GM23338 (cell line): Measurements from ENCODE around the gene SPTBN4. TPM values are rescaled to one million over a fixed set of nuclear protein-coding genes. Genes with fewer than 3 reads are reported as not detected.

Source experiments
- ATAC-seq: fragments of 200-7000 bp; cut with Tn5 transposase; 3 replicates; pipeline ENCODE4 v1.9.1; 2020
- DNase-seq: peaks from one replicate; pipeline ENCODE4 v3.0.0-alpha.2; 2015; ENCODE audit warnings: low spot score
- H2AFZ ChIP-seq: fragments of 200-600 bp; sonication (generic); 2 replicates; pipeline ENCODE4 v1.8.0; 2016; ENCODE audit warnings: antibody characterized with exemption, mild to moderate bottlenecking, moderate library complexity
- H3F3A ChIP-seq: fragments of 200-600 bp; sonication (generic); replicated peaks from 2 replicates; pipeline ENCODE4 v1.8.0; 2017; ENCODE audit warnings: antibody characterized with exemption, mixed run types, low read depth
- H3K27ac ChIP-seq: fragments of 200-600 bp; sonication (generic); 2 replicates; pipeline ENCODE4 v1.6.1; 2016; ENCODE audit warnings: low read depth
- H3K27me3 ChIP-seq: fragments of 200-600 bp; sonication (generic); 2 replicates; pipeline ENCODE4 v1.8.0; 2016; ENCODE audit warnings: mild to moderate bottlenecking, mixed run types, moderate library complexity; ENCODE audit not compliant: insufficient read depth
- H3K36me3 ChIP-seq: fragments of 200-600 bp; sonication (generic); 2 replicates; pipeline ENCODE4 v1.8.0; 2016; ENCODE audit warnings: mild to moderate bottlenecking; ENCODE audit not compliant: insufficient read depth
- H3K4me1 ChIP-seq: fragments of 200-600 bp; sonication (generic); 2 replicates; pipeline ENCODE4 v1.8.0; 2016; ENCODE audit warnings: mild to moderate bottlenecking, moderate library complexity; ENCODE audit not compliant: insufficient read depth
- H3K4me2 ChIP-seq: fragments of 200-600 bp; sonication (generic); 2 replicates; pipeline ENCODE4 v1.7.1; 2017; ENCODE audit warnings: mixed run types
- H3K4me3 ChIP-seq: fragments of 200-600 bp; sonication (generic); 2 replicates; pipeline ENCODE4 v1.6.1; 2016; ENCODE audit warnings: mixed run types
- H3K79me2 ChIP-seq: fragments of 200-600 bp; sonication (generic); replicated peaks from 2 replicates; pipeline ENCODE4 v1.8.0; 2017; ENCODE audit warnings: mild to moderate bottlenecking; ENCODE audit not compliant: insufficient read depth
- H3K9me2 ChIP-seq: fragments of 200-600 bp; sonication (generic); 2 replicates; pipeline ENCODE4 v1.8.0; 2017; ENCODE audit not compliant: insufficient read depth
- H4K20me1 ChIP-seq: fragments of 200-600 bp; sonication (generic); replicated peaks from 2 replicates; pipeline ENCODE4 v1.8.0; 2017; ENCODE audit warnings: mild to moderate bottlenecking; ENCODE audit not compliant: insufficient read depth
- H3K27ac Mint-ChIP-seq: 2 replicates; pipeline ENCODE4 v1.8.0; 2020; ENCODE audit warnings: inconsistent platforms, mild to moderate bottlenecking, moderate library complexity, mixed read lengths
- H3K27me3 Mint-ChIP-seq: 3 replicates; pipeline ENCODE4 v1.8.0; 2022; ENCODE audit warnings: low read depth, mild to moderate bottlenecking, moderate library complexity, mixed read lengths, inconsistent platforms; ENCODE audit not compliant: insufficient read depth, poor library complexity
- H3K36me3 Mint-ChIP-seq: 3 replicates; pipeline ENCODE4 v1.8.0; 2021; ENCODE audit warnings: low read depth, mild to moderate bottlenecking, inconsistent platforms, moderate library complexity, mixed read lengths
- H3K4me1 Mint-ChIP-seq: 3 replicates; pipeline ENCODE4 v1.8.0; 2020; ENCODE audit warnings: mild to moderate bottlenecking, inconsistent platforms, mixed read lengths
- H3K4me3 Mint-ChIP-seq: 3 replicates; pipeline ENCODE4 v1.8.0; 2021; ENCODE audit warnings: moderate library complexity, mild to moderate bottlenecking, inconsistent platforms, mixed read lengths
- H3K9me3 Mint-ChIP-seq: 3 replicates; pipeline ENCODE4 v1.8.0; 2020; ENCODE audit warnings: moderate library complexity, mild to moderate bottlenecking, inconsistent platforms, mixed read lengths
- EZH2 ChIP-seq: fragments of 200-600 bp; sonication (generic); IDR thresholded peaks from one replicate; pipeline ENCODE4 v1.8.0; 2017; ENCODE audit warnings: antibody characterized with exemption, mild to moderate bottlenecking, low read depth; ENCODE audit not compliant: unreplicated experiment
- EZH2phosphoT487 ChIP-seq: fragments of 200-600 bp; sonication (generic); IDR thresholded peaks from one replicate; pipeline ENCODE4 v1.8.1; 2018; ENCODE audit warnings: antibody characterized with exemption; ENCODE audit not compliant: unreplicated experiment
- POLR2AphosphoS5 ChIP-seq: IDR thresholded peaks from 2 replicates; pipeline ENCODE4 v1.6.1; 2016; ENCODE audit warnings: antibody characterized with exemption, low read depth
- STAT1 ChIP-seq: IDR thresholded peaks from one replicate; pipeline ENCODE4 v1.6.1; 2016; ENCODE audit warnings: antibody characterized with exemption; ENCODE audit not compliant: unreplicated experiment
- polyA plus RNA-seq: library from polyadenylated mRNA; unstranded; fragments of >200 nt; fragmentation: Nextera tagmentation; extraction: Ambion mirVana; gene quantifications from 2 replicates; pipeline ENCODE4 v1.2.1, GENCODE V29; 2016
- total RNA-seq: library from RNA; depleted of rRNA; stranded (reverse); fragments of >200 nt; shearing (Covaris generic); gene quantifications from 2 replicates; pipeline ENCODE4 v1.2.3, GENCODE V29; 2014
- TF ChIP-seq, protein P1 (sequence below): fragments of 250-450 bp; sonication (Bioruptor Pico); IDR thresholded peaks from 2 replicates; pipeline ENCODE4 v1.5.0; 2020; ENCODE audit warnings: mild to moderate bottlenecking, moderate library complexity
- TF ChIP-seq, protein P2 (sequence below): IDR thresholded peaks from 2 replicates; pipeline ENCODE4 v1.6.1; 2016; ENCODE audit warnings: antibody characterized with exemption

Gene SPTBN4
- total and polyA plus RNA-seq, 2 experiments from 2014 or later, result 1.6 to 2.3 TPM

DNA sequence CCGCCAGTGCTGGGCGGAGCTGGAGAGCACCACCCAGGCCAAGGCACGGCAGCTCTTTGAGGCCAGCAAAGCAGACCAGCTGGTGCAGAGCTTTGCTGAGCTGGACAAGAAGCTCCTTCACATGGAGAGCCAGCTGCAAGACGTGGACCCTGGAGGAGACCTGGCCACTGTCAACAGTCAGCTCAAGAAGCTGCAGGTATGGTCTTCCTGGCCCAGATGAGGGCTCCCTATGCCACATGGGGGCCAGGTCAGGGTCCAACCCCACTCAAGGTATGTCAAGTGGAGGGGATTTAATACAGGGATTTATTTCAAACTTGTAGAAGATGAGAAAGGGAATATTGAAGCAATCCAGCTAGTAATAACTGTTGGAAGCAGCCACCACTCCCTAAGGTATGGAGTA lies 67.3 kb downstream of the SPTBN4 start (continued):
- TF ChIP-seq, protein P1, sequence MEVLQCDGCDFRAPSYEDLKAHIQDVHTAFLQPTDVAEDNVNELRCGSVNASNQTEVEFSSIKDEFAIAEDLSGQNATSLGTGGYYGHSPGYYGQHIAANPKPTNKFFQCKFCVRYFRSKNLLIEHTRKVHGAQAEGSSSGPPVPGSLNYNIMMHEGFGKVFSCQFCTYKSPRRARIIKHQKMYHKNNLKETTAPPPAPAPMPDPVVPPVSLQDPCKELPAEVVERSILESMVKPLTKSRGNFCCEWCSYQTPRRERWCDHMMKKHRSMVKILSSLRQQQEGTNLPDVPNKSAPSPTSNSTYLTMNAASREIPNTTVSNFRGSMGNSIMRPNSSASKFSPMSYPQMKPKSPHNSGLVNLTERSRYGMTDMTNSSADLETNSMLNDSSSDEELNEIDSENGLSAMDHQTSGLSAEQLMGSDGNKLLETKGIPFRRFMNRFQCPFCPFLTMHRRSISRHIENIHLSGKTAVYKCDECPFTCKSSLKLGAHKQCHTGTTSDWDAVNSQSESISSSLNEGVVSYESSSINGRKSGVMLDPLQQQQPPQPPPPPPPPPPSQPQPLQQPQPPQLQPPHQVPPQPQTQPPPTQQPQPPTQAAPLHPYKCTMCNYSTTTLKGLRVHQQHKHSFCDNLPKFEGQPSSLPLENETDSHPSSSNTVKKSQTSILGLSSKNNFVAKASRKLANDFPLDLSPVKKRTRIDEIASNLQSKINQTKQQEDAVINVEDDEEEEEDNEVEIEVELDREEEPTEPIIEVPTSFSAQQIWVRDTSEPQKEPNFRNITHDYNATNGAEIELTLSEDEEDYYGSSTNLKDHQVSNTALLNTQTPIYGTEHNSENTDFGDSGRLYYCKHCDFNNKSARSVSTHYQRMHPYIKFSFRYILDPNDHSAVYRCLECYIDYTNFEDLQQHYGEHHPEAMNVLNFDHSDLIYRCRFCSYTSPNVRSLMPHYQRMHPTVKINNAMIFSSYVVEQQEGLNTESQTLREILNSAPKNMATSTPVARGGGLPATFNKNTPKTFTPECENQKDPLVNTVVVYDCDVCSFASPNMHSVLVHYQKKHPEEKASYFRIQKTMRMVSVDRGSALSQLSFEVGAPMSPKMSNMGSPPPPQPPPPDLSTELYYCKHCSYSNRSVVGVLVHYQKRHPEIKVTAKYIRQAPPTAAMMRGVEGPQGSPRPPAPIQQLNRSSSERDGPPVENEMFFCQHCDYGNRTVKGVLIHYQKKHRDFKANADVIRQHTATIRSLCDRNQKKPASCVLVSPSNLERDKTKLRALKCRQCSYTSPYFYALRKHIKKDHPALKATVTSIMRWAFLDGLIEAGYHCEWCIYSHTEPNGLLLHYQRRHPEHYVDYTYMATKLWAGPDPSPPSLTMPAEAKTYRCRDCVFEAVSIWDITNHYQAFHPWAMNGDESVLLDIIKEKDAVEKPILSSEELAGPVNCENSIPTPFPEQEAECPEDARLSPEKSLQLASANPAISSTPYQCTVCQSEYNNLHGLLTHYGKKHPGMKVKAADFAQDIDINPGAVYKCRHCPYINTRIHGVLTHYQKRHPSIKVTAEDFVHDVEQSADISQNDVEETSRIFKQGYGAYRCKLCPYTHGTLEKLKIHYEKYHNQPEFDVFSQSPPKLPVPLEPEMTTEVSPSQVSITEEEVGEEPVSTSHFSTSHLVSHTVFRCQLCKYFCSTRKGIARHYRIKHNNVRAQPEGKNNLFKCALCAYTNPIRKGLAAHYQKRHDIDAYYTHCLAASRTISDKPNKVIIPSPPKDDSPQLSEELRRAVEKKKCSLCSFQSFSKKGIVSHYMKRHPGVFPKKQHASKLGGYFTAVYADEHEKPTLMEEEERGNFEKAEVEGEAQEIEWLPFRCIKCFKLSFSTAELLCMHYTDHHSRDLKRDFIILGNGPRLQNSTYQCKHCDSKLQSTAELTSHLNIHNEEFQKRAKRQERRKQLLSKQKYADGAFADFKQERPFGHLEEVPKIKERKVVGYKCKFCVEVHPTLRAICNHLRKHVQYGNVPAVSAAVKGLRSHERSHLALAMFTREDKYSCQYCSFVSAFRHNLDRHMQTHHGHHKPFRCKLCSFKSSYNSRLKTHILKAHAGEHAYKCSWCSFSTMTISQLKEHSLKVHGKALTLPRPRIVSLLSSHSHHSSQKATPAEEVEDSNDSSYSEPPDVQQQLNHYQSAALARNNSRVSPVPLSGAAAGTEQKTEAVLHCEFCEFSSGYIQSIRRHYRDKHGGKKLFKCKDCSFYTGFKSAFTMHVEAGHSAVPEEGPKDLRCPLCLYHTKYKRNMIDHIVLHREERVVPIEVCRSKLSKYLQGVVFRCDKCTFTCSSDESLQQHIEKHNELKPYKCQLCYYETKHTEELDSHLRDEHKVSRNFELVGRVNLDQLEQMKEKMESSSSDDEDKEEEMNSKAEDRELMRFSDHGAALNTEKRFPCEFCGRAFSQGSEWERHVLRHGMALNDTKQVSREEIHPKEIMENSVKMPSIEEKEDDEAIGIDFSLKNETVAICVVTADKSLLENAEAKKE, result no peak
- TF ChIP-seq POLR2AphosphoS5 (no peak), EZH2phosphoT487 (no peak), EZH2 (no peak), STAT1 (no peak)
- TF ChIP-seq, protein P2, sequence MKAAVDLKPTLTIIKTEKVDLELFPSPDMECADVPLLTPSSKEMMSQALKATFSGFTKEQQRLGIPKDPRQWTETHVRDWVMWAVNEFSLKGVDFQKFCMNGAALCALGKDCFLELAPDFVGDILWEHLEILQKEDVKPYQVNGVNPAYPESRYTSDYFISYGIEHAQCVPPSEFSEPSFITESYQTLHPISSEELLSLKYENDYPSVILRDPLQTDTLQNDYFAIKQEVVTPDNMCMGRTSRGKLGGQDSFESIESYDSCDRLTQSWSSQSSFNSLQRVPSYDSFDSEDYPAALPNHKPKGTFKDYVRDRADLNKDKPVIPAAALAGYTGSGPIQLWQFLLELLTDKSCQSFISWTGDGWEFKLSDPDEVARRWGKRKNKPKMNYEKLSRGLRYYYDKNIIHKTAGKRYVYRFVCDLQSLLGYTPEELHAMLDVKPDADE, result no peak

DNA sequence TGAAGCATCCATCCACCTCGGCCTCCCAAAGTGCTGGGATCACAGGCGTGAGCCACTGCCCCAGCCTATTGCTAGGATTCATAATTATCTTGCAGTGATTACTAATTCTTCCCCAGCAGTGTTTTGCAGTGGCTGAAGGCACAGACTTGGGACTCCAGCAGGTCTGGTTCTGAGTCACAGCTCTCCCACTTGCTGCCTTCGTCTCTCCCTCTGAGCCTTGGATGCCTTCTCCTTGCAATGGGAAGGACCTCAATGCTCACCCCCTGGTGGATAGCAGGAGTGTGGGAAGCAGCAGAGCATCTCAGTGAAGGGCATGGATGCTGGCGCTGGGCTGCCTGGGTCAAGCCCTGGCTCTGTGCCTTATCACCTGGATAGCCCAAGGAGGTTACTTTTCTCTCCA lies 72.3 kb downstream of the SPTBN4 start:
- Histone ChIP-seq H3K9me2 (no peaks in the 10 kb centered on the region), H3K27ac (no peak overlapping the region), H2AFZ (no peak overlapping the region), H3K4me2 (no peak overlapping the region), H3K4me1 (no peaks in the 10 kb centered on the region), H3K36me3 (no peaks in the 10 kb centered on the region), H3F3A (no peaks in the 10 kb centered on the region), H3K79me2 (no peaks in the 10 kb centered on the region), H3K4me3 (no peak overlapping the region), H3K27me3 (no peaks in the 10 kb centered on the region), H4K20me1 (no peaks in the 10 kb centered on the region; the same call in 1 of the 2 replicates)
- H3K4me3 Mint-ChIP-seq, result no peak overlapping the region
- H3K27me3 Mint-ChIP-seq, result peaks cover 13% of the 10 kb centered on the region
- no peak overlapping the region for H3K27ac Mint-ChIP-seq
- ATAC-seq, result peak; percentile 53
- no peaks in the 10 kb centered on the region for H3K36me3 Mint-ChIP-seq
- no peaks in the 10 kb centered on the region for H3K9me3 Mint-ChIP-seq
- H3K4me1 Mint-ChIP-seq, result no peaks in the 10 kb centered on the region
- DNase-seq, result peak; percentile 42
- TF ChIP-seq POLR2AphosphoS5, result no peak
- TF ChIP-seq, protein P1, result no peak
- TF ChIP-seq, protein P2, result no peak
